Measurements from ENCODE around the gene PRRC1. TPM values are rescaled to one million over a fixed set of nuclear protein-coding genes. Genes with fewer than 3 reads are reported as not detected.

PRRC1 gene
- total RNA-seq, 6 donors from 2014 or later = 30.1 to 61.8 (median 45.5) TPM

DNA sequence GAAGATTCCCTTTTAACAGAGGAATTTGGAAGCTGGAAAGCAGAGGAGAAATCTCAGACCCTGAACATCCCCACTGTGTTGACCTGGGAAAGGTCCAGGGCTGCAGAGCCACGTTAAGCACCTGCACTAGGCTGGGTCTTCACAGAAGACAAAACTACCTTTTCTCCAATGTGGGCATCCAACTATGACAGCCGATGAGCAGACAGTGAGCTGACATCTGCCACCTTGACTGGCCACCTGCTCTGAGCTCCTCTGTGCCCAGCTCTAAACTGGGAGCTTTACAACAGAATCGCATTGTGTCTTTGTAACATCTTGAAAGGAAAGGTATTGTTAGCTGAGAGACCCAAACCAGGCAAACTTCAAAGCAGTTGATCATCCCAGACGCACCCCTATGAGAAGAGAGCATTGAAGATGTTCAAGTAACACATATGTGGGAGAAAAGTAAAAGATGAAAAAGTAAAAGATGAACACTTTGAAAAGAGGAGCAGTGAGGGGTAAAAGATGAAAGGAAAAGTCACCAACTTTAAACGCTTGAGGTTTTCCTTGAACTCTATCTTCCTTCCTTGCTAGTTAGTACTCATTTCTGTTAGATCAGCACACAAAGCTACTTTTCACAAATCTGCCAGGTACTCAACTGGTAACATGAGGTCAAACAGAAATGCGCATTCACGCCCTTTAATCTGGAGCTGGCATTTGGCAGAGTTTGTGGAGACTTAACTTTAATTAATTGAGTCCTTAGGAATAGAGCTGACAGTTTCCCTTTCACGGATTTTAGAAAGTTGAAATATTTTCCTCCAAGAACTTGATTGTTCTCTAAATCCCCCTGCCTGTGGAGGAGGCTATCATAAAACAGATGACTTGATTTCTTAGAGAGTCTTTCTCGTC, 78.3 kb downstream of the PRRC1 start:
- 75 to 78% methylated on average over 8 to 9 of the region's 9 CpGs for WGBS, 2 donors
- Histone ChIP-seq H3K4me3 (no peak overlapping the region), H3K9me3 (no peaks in the 10 kb centered on the region), H3K36me3 (no peaks in the 10 kb centered on the region), H3K4me1 (no peaks in the 10 kb centered on the region), H3K27ac (no peak overlapping the region), H3K27me3 (no peaks in the 10 kb centered on the region)
- no peak for TF ChIP-seq POLR2A (IDR thresholded peaks at IDR 0.05)
- no peak for TF ChIP-seq EP300 (IDR thresholded peaks at IDR 0.05)
- TF ChIP-seq, protein P1, sequence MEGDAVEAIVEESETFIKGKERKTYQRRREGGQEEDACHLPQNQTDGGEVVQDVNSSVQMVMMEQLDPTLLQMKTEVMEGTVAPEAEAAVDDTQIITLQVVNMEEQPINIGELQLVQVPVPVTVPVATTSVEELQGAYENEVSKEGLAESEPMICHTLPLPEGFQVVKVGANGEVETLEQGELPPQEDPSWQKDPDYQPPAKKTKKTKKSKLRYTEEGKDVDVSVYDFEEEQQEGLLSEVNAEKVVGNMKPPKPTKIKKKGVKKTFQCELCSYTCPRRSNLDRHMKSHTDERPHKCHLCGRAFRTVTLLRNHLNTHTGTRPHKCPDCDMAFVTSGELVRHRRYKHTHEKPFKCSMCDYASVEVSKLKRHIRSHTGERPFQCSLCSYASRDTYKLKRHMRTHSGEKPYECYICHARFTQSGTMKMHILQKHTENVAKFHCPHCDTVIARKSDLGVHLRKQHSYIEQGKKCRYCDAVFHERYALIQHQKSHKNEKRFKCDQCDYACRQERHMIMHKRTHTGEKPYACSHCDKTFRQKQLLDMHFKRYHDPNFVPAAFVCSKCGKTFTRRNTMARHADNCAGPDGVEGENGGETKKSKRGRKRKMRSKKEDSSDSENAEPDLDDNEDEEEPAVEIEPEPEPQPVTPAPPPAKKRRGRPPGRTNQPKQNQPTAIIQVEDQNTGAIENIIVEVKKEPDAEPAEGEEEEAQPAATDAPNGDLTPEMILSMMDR (IDR thresholded peaks at IDR 0.05) = no peak
- TF ChIP-seq POLR2AphosphoS5 (IDR thresholded peaks at IDR 0.05) = no peak
- DNase-seq = no peak
- no peak for ATAC-seq (ENCODE audit: low FRiP score in 2 of 2)

- Histone ChIP-seq H3K36me3 (no peaks in the 10 kb centered on the region), H3K9me3 (no peaks in the 10 kb centered on the region), H3K27ac (no peak overlapping the region), H3K4me1 (no peaks in the 10 kb centered on the region), H3K27me3 (no peaks in the 10 kb centered on the region), H3K4me3 (no peak overlapping the region)
- ATAC-seq (ENCODE audit: low FRiP score in 2 of 2) = no peak
- DNase-seq = peak in 1 of 2 donors; percentile 7
- 90 to 100% methylated on average over 3 of the region's 3 CpGs for WGBS, 2 donors
- TF ChIP-seq, protein P1 (IDR thresholded peaks at IDR 0.05) = no peak
- no peak for TF ChIP-seq POLR2AphosphoS5 (IDR thresholded peaks at IDR 0.05)
- TF ChIP-seq EP300 (IDR thresholded peaks at IDR 0.05) = no peak
- TF ChIP-seq POLR2A (IDR thresholded peaks at IDR 0.05) = no peak
These were observed 79.1 kb downstream of the PRRC1 start for GRCh38 chr5:127596501-127596900.

GRCh38 chr5:127599320-127599719, 81.9 kb downstream of the PRRC1 start:
- ATAC-seq (ENCODE audit: low FRiP score in 2 of 2) = no peak

DNA sequence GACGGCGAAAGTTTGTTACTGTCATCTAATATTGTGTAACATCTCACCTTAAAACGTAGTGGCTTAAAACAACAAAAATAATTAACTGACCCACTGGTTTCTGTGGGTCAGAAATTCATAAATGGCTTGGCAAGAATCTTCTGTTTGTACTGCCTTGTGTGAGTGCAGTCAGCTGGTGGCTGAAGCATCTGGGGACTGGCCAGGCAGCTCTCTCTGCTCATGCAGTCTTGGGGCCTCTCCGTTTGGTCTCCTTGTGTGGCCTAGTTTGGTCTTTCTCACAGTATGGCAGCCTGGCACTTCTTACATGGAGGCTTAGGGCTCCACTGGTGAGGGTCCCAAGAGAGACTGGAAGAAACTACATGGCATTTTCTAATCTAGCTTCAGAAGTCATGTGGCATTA, 82.4 kb downstream of the PRRC1 start:
- H3K36me3 ChIP-seq = no peaks in the 10 kb centered on the region

More at GRCh38 chr5:127599320-127599719, 81.9 kb downstream of the PRRC1 start:
- no peak for TF ChIP-seq POLR2AphosphoS5 (IDR thresholded peaks at IDR 0.05)
- TF ChIP-seq, protein P1 (IDR thresholded peaks at IDR 0.05) = no peak
- TF ChIP-seq EP300 (IDR thresholded peaks at IDR 0.05) = no peak
- TF ChIP-seq POLR2A (IDR thresholded peaks at IDR 0.05) = no peak
- 75 to 88% methylated on average over 3 of the region's 3 CpGs for WGBS, 2 donors
- Histone ChIP-seq H3K4me1 (no peaks in the 10 kb centered on the region), H3K36me3 (no peaks in the 10 kb centered on the region), H3K27ac (no peak overlapping the region), H3K9me3 (no peaks in the 10 kb centered on the region), H3K4me3 (no peak overlapping the region), H3K27me3 (no peaks in the 10 kb centered on the region)
- DNase-seq = no peak

More for the DNA sequence above, 82.4 kb downstream of the PRRC1 start:
- no peaks in the 10 kb centered on the region for H3K4me1 ChIP-seq
- H3K4me3 ChIP-seq = no peak overlapping the region
- no peak for TF ChIP-seq POLR2A (IDR thresholded peaks at IDR 0.05)
- TF ChIP-seq, protein P1 (IDR thresholded peaks at IDR 0.05) = no peak
- TF ChIP-seq EP300 (IDR thresholded peaks at IDR 0.05) = no peak
- no peak for TF ChIP-seq POLR2AphosphoS5 (IDR thresholded peaks at IDR 0.05)
- no peak for DNase-seq
- no peaks in the 10 kb centered on the region for H3K9me3 ChIP-seq
- no peak overlapping the region for H3K27ac ChIP-seq
- ATAC-seq (ENCODE audit: low FRiP score in 2 of 2) = no peak
- WGBS, 2 donors = 54 to 76% methylated on average over 3 to 4 of the region's 4 CpGs
- no peaks in the 10 kb centered on the region for H3K27me3 ChIP-seq
